Fibroblast of skin of right biceps (primary cell): ENCODE data around the gene MMP20.
A peak's percentile ranks its signal among the peaks of the same experiment; 100 is the strongest.

Experiments used
- DNase-seq: peaks from one replicate; pipeline ENCODE4 v3.0.0-alpha.2; 2013

The MMP20 gene

GRCh38 chr11:102622258-102622657, 2.9 kb downstream of the MMP20 start:
- DNase-seq = no peak

GRCh38 chr11:102620818-102621561, 4.1 kb downstream of the MMP20 start:
- DNase-seq = peak; percentile 35

- DNase-seq = no peak
Observed at GRCh38 chr11:102620179-102620578, 5.0 kb downstream of the MMP20 start.

- no peak for DNase-seq
Observed at GRCh38 chr11:102617466-102618008, 7.6 kb downstream of the MMP20 start.

- no peak for DNase-seq
Observed at GRCh38 chr11:102615894-102616432, 9.2 kb downstream of the MMP20 start.

GRCh38 chr11:102615077-102615893, 9.8 kb downstream of the MMP20 start:
- DNase-seq = peak; percentile 5

- DNase-seq = peak; percentile 9
Observed at GRCh38 chr11:102614485-102614884, 10.6 kb downstream of the MMP20 start.

GRCh38 chr11:102614031-102614430, 11.1 kb downstream of the MMP20 start:
- DNase-seq = no peak

- DNase-seq = no peak
Observed at GRCh38 chr11:102613450-102613849, 11.7 kb downstream of the MMP20 start.

GRCh38 chr11:102611291-102611690, 13.8 kb downstream of the MMP20 start:
- DNase-seq = no peak

- DNase-seq = no peak
Observed at GRCh38 chr11:102610200-102610599, 14.9 kb downstream of the MMP20 start.

GRCh38 chr11:102608699-102609098, 16.4 kb downstream of the MMP20 start:
- peak; percentile 6 for DNase-seq

- no peak for DNase-seq
Observed at GRCh38 chr11:102604875-102605274, 20.3 kb downstream of the MMP20 start.

GRCh38 chr11:102604011-102604410, 21.1 kb downstream of the MMP20 start:
- DNase-seq = no peak

- DNase-seq = no peak
Observed at GRCh38 chr11:102603576-102603975, 21.6 kb downstream of the MMP20 start.

- peak; percentile 74 for DNase-seq
Observed at GRCh38 chr11:102603091-102603490, 22.0 kb downstream of the MMP20 start.

GRCh38 chr11:102600666-102601065, 24.5 kb downstream of the MMP20 start:
- no peak for DNase-seq

GRCh38 chr11:102599642-102600261, 25.4 kb downstream of the MMP20 start:
- DNase-seq = peak; percentile 93

- DNase-seq = no peak
Observed at GRCh38 chr11:102598272-102598671, 26.9 kb downstream of the MMP20 start.

GRCh38 chr11:102596578-102596977, 28.6 kb downstream of the MMP20 start:
- no peak for DNase-seq

- peak; percentile 34 for DNase-seq
Observed at GRCh38 chr11:102592634-102593581, 32.2 kb downstream of the MMP20 start.

GRCh38 chr11:102592131-102592530, 33.0 kb downstream of the MMP20 start:
- DNase-seq = no peak
